ENCODE measurements around the gene EXOC6B. TPM values are rescaled to one million over a fixed set of nuclear protein-coding genes. Genes with fewer than 3 reads are reported as not detected.

Gene EXOC6B
- total RNA-seq, 2 donors from 2014 or later, result 16.6 to 36.6 TPM

DNA sequence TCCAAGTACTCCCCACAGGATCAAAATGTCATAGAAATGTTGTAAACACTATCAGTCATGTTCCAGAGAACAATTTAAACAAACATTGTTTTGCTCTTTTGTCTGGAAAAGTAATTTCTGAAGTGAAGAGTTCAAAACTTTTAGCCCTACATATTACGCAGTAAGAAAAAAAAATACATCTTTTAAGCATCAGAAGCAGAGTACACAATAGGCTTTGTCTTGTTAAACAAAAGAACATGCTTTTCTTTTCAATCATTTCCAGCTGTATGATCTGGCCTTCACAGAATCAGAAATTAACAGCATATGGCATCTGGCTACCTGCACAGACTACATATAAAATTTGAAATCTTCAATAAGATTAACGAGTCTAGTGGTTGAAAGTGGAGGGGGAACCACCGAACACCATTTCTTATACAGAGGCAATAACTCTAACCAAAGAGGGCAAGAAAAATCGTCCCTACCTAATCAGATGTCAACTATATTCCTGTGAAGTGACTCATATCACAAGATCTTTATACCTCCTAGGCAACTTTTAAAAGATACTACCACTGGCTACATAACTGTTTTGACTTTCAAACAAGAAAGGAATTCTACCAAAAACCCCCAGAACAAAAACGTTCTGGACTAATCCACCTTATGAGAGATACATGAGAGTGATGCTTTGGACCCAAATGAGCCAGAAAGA lies 149.3 kb downstream of the EXOC6B start:
- Histone ChIP-seq H3K27ac (no peak overlapping the region), H3K27me3 (replicated peaks; ENCODE audit: insufficient read depth) (no peaks in the 10 kb centered on the region), H3K9me3 (no peaks in the 10 kb centered on the region), H3K4me1 (replicated peaks) (no peaks in the 10 kb centered on the region), H3K36me3 (no peaks in the 10 kb centered on the region), H3K4me3 (no peak overlapping the region)
- intact Hi-C loops (cut with DNase I), result no loop called here
- TF ChIP-seq, protein P1, sequence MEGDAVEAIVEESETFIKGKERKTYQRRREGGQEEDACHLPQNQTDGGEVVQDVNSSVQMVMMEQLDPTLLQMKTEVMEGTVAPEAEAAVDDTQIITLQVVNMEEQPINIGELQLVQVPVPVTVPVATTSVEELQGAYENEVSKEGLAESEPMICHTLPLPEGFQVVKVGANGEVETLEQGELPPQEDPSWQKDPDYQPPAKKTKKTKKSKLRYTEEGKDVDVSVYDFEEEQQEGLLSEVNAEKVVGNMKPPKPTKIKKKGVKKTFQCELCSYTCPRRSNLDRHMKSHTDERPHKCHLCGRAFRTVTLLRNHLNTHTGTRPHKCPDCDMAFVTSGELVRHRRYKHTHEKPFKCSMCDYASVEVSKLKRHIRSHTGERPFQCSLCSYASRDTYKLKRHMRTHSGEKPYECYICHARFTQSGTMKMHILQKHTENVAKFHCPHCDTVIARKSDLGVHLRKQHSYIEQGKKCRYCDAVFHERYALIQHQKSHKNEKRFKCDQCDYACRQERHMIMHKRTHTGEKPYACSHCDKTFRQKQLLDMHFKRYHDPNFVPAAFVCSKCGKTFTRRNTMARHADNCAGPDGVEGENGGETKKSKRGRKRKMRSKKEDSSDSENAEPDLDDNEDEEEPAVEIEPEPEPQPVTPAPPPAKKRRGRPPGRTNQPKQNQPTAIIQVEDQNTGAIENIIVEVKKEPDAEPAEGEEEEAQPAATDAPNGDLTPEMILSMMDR (IDR thresholded peaks at IDR 0.05), result no peak
- no peak for TF ChIP-seq POLR2AphosphoS5 (IDR thresholded peaks at IDR 0.05)
- TF ChIP-seq POLR2A (IDR thresholded peaks at IDR 0.05), result no peak
- WGBS, result 41% methylated on average over 5 of the region's 5 CpGs
- DNase-seq (ENCODE audit: low spot score), result no peak

DNA sequence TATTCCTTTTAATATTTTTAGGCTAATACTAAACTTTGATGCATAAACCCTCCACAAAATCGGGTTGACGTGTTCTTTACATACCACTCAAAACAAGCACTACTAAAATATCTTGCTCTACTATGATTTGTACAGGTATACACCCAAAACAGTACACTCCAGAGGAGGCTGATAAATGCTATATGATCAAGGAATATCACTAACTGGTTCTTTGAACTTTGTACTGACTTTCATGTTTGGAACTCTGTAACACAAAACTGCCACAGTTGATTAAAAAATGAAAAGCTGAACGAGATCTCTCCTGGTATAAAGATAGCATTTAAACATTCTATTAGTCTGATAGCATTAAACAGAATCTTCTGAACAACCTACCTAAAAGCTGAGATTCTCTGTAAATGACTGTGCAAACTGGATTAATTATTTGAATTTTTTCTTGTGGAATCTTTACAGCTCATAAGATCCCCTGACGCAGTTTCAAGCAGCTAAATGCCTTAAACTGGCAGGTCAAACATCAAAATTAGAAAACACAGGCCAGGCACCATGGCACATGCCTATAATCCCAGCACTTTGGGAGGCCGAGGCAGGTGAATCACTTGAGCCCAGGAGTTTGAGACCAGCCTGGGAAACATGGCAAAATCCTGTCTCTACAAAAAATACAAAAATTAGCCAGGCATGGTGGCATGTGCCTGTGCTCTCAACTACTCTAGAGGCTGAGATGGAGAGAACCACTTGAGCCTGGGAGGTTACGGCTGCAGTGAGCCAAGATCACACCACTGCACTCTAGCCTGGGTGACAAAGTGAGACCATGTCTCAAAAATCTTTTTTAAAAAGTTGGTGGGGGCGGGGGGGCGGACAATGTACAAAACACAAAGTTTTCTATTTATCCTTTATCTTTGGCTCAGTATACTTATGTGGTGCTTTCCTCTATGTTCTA lies 150.6 kb downstream of the EXOC6B start:
- Histone ChIP-seq H3K27me3 (replicated peaks; ENCODE audit: insufficient read depth) (no peaks in the 10 kb centered on the region), H3K4me1 (replicated peaks) (no peaks in the 10 kb centered on the region), H3K27ac (no peak overlapping the region), H3K4me3 (no peak overlapping the region), H3K9me3 (no peaks in the 10 kb centered on the region), H3K36me3 (no peaks in the 10 kb centered on the region)
- TF ChIP-seq, protein P1 (IDR thresholded peaks at IDR 0.05), result no peak
- TF ChIP-seq POLR2AphosphoS5 (IDR thresholded peaks at IDR 0.05), result no peak
- intact Hi-C loops (cut with DNase I), result no loop called here
- DNase-seq (ENCODE audit: low spot score), result no peak
- WGBS, result 93% methylated on average over 8 of the region's 8 CpGs

DNA sequence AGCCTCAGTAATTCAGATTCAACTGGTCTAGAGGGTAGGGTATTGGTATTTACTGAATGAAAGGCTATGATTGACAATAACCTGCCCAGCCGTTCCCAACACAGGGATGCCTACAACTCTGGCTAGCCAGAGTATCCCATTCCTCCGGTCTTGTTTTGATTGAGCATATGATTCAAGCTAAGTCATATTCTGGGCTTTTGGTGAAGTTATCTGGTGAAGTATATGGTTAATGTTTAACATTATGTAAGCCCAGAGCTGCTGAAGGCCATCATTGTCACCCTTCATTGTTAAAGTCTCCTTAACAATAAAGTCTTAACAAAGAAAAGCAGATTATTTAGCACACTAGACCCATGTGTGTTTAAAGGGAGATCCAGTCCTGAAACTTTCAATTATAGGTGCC lies 152.6 kb downstream of the EXOC6B start:
- intact Hi-C loops (cut with DNase I), result no loop called here
- no peaks in the 10 kb centered on the region for H3K36me3 ChIP-seq
- H3K4me1 ChIP-seq (replicated peaks), result no peaks in the 10 kb centered on the region
- H3K9me3 ChIP-seq, result no peaks in the 10 kb centered on the region
- 68% methylated on average over 2 of the region's 2 CpGs for WGBS
- no peak overlapping the region for H3K27ac ChIP-seq
- no peak for DNase-seq (ENCODE audit: low spot score)
- no peaks in the 10 kb centered on the region for H3K27me3 ChIP-seq (replicated peaks; ENCODE audit: insufficient read depth)
- no peak overlapping the region for H3K4me3 ChIP-seq
- TF ChIP-seq, protein P1 (IDR thresholded peaks at IDR 0.05), result no peak
- TF ChIP-seq POLR2AphosphoS5 (IDR thresholded peaks at IDR 0.05), result no peak
- no peak for TF ChIP-seq POLR2A (IDR thresholded peaks at IDR 0.05)

DNA sequence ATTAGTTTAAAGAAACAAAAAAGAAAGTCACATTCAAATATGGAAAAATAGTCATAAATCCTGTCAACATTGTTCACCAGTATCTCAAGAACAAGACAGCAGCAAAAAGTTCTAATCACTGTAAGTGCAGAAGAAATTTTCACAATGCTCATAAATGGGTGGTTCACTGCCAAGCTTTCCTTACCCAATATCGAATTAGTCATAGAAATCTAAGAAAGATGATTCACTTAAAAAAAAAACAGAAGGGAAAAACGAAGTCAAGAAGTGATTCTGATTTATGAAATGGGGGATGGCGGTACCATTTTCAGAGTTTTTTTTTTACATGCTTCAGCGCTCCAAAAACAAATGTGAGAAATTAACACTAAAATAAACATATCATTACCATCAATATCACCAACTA lies 156.7 kb downstream of the EXOC6B start:
- no peak for DNase-seq (ENCODE audit: low spot score)
- 76% methylated on average over 4 of the region's 4 CpGs for WGBS
- H3K9me3 ChIP-seq, result no peaks in the 10 kb centered on the region
- H3K4me1 ChIP-seq (replicated peaks), result no peaks in the 10 kb centered on the region
- no peaks in the 10 kb centered on the region for H3K27me3 ChIP-seq (replicated peaks; ENCODE audit: insufficient read depth)
- H3K4me3 ChIP-seq, result no peak overlapping the region
- no peak overlapping the region for H3K27ac ChIP-seq
- intact Hi-C loops (cut with DNase I), result no loop called here
- H3K36me3 ChIP-seq, result no peaks in the 10 kb centered on the region
- TF ChIP-seq POLR2A (IDR thresholded peaks at IDR 0.05) (no peak), POLR2AphosphoS5 (IDR thresholded peaks at IDR 0.05) (no peak)
- TF ChIP-seq, protein P1 (IDR thresholded peaks at IDR 0.05), result no peak

Data from prostate gland (tissue), 2 donors.